Measurements from ENCODE around the gene TMEM117.

GRCh38 chr12:44076871-44077270 is 241.0 kb downstream of the TMEM117 start:
- no peak for TF ChIP-seq CTCF (IDR thresholded peaks at IDR 0.05; ENCODE audit: low read length)
- no peak for TF ChIP-seq EZH2 (IDR thresholded peaks at IDR 0.05; ENCODE audit: borderline replicate concordance, low read length)

All from OCI-LY1 (cell line).